ENCODE results near the gene CFAP70.
"Not testable (repeated sequence)": the region's sequence is repeated elsewhere in the genome, so short reads cannot be mapped to it uniquely, and the experiment has no call there.

Gene CFAP70

GRCh38 chr10:73262880-73263555 lies 95.6 kb downstream of the CFAP70 start:
- H3K4me1 ChIP-seq (ENCODE audit: insufficient read depth, low read length, severe bottlenecking) = no peaks in the 10 kb centered on the region
- H3F3A ChIP-seq (ENCODE audit: insufficient read depth, low read length) = no peaks in the 10 kb centered on the region
- H2AFZ ChIP-seq (ENCODE audit: low read length) = no peak overlapping the region
- H3K9me3 ChIP-seq (ENCODE audit: low read length) = 0 out of 2 replicates have a peak, but pooled peaks cover 2% of the 10 kb centered on the region
- H3K79me2 ChIP-seq (ENCODE audit: insufficient read depth, low read length) = no peaks in the 10 kb centered on the region
- H3K27me3 ChIP-seq (ENCODE audit: insufficient read depth, low read length) = no peaks in the 10 kb centered on the region
- H3K27ac ChIP-seq (ENCODE audit: low read depth, low read length, poor library complexity, severe bottlenecking) = no peak overlapping the region
- H3K9me2 ChIP-seq (ENCODE audit: low read depth, low read length) = no peaks in the 10 kb centered on the region
- H3K4me2 ChIP-seq (ENCODE audit: low read length) = no peak overlapping the region
- H3K4me3 ChIP-seq (ENCODE audit: low read depth, low read length, poor library complexity, severe bottlenecking) = no peak overlapping the region
- no peak overlapping the region for H3K9ac ChIP-seq (ENCODE audit: low read length)
- no peak for TF ChIP-seq EZH2 (IDR thresholded peaks at IDR 0.05; ENCODE audit: borderline replicate concordance, low read length)
- TF ChIP-seq CTCF (IDR thresholded peaks at IDR 0.05; ENCODE audit: low read length) = no peak
- H3K36me3 ChIP-seq (ENCODE audit: insufficient read depth, low read length) = no peaks in the 10 kb centered on the region
- no peaks in the 10 kb centered on the region for H4K20me1 ChIP-seq (ENCODE audit: insufficient read depth, low read length)

GRCh38 chr10:73262105-73262730 lies 96.4 kb downstream of the CFAP70 start:
- TF ChIP-seq CTCF (IDR thresholded peaks at IDR 0.05; ENCODE audit: low read length) = no peak
- no peak for TF ChIP-seq EZH2 (IDR thresholded peaks at IDR 0.05; ENCODE audit: borderline replicate concordance, low read length)
- Histone ChIP-seq H3K9me3 (ENCODE audit: low read length) (0 out of 2 replicates have a peak, but pooled peaks cover 2% of the 10 kb centered on the region), H3K27me3 (ENCODE audit: insufficient read depth, low read length) (no peaks in the 10 kb centered on the region), H3F3A (ENCODE audit: insufficient read depth, low read length) (no peaks in the 10 kb centered on the region), H3K4me2 (ENCODE audit: low read length) (no peak overlapping the region), H2AFZ (ENCODE audit: low read length) (no peak overlapping the region), H3K36me3 (ENCODE audit: insufficient read depth, low read length) (no peaks in the 10 kb centered on the region), H3K9ac (ENCODE audit: low read length) (no peak overlapping the region), H4K20me1 (ENCODE audit: insufficient read depth, low read length) (no peaks in the 10 kb centered on the region), H3K4me1 (ENCODE audit: insufficient read depth, low read length, severe bottlenecking) (no peaks in the 10 kb centered on the region), H3K9me2 (ENCODE audit: low read depth, low read length) (no peaks in the 10 kb centered on the region), H3K4me3 (ENCODE audit: low read depth, low read length, poor library complexity, severe bottlenecking) (no peak overlapping the region), H3K79me2 (ENCODE audit: insufficient read depth, low read length) (no peaks in the 10 kb centered on the region), H3K27ac (ENCODE audit: low read depth, low read length, poor library complexity, severe bottlenecking) (no peak overlapping the region)

- no peaks in the 10 kb centered on the region for H3K4me1 ChIP-seq (ENCODE audit: insufficient read depth, low read length, severe bottlenecking)
- H4K20me1 ChIP-seq (ENCODE audit: insufficient read depth, low read length) = no peaks in the 10 kb centered on the region
- no peak overlapping the region for H3K4me3 ChIP-seq (ENCODE audit: low read depth, low read length, poor library complexity, severe bottlenecking)
- no peaks in the 10 kb centered on the region for H3K79me2 ChIP-seq (ENCODE audit: insufficient read depth, low read length)
- no peaks in the 10 kb centered on the region for H3K36me3 ChIP-seq (ENCODE audit: insufficient read depth, low read length)
- no peak overlapping the region for H2AFZ ChIP-seq (ENCODE audit: low read length)
- TF ChIP-seq EZH2 (IDR thresholded peaks at IDR 0.05; ENCODE audit: borderline replicate concordance, low read length) (no peak), CTCF (IDR thresholded peaks at IDR 0.05; ENCODE audit: low read length) (no peak)
- H3K4me2 ChIP-seq (ENCODE audit: low read length) = no peak overlapping the region
- H3K9ac ChIP-seq (ENCODE audit: low read length) = no peak overlapping the region
- no peaks in the 10 kb centered on the region for H3K9me2 ChIP-seq (ENCODE audit: low read depth, low read length)
- no peaks in the 10 kb centered on the region for H3K27me3 ChIP-seq (ENCODE audit: insufficient read depth, low read length)
- H3K27ac ChIP-seq (ENCODE audit: low read depth, low read length, poor library complexity, severe bottlenecking) = no peak overlapping the region
- H3F3A ChIP-seq (ENCODE audit: insufficient read depth, low read length) = no peaks in the 10 kb centered on the region
- 0 out of 2 replicates have a peak, but pooled peaks cover 2% of the 10 kb centered on the region for H3K9me3 ChIP-seq (ENCODE audit: low read length)
These were observed 97.2 kb downstream of the CFAP70 start for GRCh38 chr10:73261362-73261995.

DNA sequence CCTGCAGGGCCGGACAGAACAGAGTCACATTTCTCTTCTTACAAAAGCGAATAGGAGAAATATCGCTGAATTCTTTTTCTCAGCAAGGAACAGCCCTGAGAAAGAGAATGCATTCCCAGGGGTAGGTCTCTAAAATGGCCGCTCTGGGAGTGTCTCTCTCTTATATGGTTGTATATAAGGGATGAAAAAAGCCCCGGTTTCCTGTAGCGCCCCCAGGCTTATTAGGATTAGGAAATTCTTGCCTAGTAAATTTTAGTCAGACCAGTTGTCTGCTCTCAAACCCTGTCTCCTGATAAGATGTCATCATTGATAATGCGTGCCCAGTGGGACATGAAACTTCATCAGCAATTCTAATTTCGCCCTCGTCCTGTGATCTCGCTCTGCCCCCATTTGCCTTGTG lies 100.1 kb downstream of the CFAP70 start:
- H4K20me1 ChIP-seq (ENCODE audit: insufficient read depth, low read length); H3K79me2 ChIP-seq (ENCODE audit: insufficient read depth, low read length); H3K9me3 ChIP-seq (ENCODE audit: low read length); H3K27ac ChIP-seq (ENCODE audit: low read depth, low read length, poor library complexity, severe bottlenecking); H3K4me3 ChIP-seq (ENCODE audit: low read depth, low read length, poor library complexity, severe bottlenecking); H3F3A ChIP-seq (ENCODE audit: insufficient read depth, low read length); H2AFZ ChIP-seq (ENCODE audit: low read length); H3K9me2 ChIP-seq (ENCODE audit: low read depth, low read length); H3K36me3 ChIP-seq (ENCODE audit: insufficient read depth, low read length); H3K9ac ChIP-seq (ENCODE audit: low read length); H3K27me3 ChIP-seq (ENCODE audit: insufficient read depth, low read length); H3K4me1 ChIP-seq (ENCODE audit: insufficient read depth, low read length, severe bottlenecking); H3K4me2 ChIP-seq (ENCODE audit: low read length): not testable (repeated sequence)
